NCI-H524 treated with DMSO at 0.1 percent for 48 hours (cell line): ENCODE data around the gene CDC42BPA.
"Not testable (repeated sequence)": the region's sequence is repeated elsewhere in the genome, so short reads cannot be mapped to it uniquely, and the experiment has no call there.

Experiments used
- DNase-seq: peaks from one replicate; lab custom pipeline; 2025; lab: John Stamatoyannopoulos, UW

Gene CDC42BPA

DNA sequence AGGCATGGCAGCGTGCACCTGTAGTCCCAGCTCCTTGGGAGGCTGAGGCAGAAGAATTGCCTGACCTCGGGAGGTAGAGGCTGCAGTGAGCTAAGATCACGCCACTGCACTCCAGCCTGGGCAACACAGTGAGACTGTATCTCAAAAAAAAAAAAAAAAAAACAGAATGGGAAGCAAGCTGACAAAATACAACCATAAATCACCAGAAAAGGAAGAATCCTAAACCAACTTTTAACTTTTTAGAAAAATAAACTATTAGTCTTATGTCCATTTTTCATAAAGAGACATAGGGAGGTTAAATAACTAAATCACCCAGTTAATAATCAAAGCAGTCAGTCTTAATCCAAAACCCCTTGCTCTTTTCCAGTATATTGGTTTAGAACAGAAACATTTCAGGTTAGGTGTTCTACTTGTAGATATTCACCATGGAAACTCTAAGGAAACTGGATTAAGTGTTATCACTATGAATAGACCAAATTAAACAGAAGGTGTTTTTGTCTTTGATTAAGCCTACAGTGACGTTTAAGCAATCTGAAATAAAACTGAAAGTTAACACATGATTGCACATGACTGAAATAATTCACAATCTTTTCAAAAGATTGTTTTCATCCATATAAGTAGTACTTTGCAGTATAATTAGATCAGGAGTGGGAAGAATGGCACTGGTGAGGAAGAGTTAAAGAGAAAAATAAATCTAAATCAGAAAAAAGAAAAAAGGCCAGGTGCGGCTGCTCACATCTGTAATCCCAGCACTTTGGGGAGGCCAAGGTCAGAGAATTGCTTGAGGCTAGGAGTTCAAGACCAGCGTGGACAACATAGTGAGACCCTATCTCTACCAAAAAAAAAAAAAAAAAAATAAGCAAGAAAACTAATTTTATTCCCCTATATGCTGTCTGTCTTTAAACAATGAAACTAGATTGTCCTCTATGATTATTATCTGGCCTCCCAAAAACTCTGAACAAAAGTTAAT lies 9.6 kb downstream of the CDC42BPA start:
- DNase-seq, result no peak

DNA sequence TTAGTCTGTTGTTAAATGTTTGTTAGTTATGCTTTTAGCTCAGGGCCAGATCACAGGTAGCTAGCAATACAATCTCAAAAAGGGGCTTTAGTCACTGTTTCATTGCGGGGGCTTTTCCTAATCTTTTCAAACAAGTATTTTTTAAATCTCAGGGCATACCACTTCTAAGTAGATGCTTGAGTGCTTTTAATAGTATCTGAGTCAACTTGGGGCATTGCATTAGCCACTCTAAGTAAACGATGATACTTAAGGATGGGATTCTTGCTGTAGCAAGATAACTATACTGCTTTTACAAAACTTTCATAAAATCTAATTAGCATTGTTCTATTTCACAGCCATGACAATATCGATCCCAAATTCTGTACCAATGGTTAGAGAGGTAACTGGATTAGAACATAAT lies 11.6 kb downstream of the CDC42BPA start:
- no peak for DNase-seq

DNA sequence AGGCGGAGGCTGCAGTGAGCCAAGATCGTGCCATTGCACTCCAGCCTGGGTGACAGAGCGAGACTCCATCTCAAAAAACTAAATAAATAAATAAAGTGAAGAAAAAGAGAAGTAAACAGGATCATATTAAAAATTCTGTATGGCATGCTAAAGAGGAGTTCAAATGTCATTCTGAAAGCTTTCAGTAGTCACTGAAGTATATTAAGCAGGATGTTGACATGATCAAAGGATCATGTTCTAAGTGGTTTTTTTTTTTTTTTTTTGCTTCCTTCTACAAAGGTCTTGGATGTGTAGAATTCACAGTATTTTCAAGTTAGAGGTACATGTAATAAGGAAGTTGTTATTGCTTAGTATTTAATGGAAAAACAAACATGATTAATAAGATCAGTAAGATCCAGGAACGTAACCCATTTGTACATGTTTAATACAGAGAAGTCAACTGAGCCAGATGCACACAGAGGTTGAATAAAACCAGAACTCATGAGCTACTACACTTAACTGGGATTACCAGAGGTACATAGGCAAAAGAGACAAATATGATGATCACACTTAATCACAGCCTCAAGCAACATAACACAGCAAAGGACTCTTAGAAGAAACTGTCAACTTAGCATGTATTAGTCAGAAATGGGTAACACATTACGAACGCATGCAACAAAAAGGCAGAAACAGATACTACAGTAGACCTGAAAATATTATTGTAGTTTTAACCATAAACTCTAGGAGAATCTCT lies 12.2 kb downstream of the CDC42BPA start:
- DNase-seq, result no peak

DNA sequence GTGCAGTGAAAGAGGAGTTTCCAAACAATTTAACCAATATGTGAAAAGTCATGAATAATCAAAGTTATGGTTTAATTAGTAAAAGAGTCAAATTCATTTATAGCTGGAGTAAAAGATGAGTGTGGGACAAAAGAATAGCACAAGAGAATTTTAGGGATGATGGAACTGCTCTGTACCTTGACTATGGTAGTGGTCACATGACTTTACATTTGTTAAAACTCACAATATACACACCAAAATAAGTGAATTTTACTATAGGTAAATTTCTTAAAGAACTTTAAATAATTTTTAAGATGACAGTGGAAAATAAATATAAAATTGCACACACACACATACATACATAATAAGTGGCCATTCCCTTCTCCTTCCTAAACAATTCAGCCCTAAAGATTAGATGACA lies 13.6 kb downstream of the CDC42BPA start:
- no peak for DNase-seq

DNA sequence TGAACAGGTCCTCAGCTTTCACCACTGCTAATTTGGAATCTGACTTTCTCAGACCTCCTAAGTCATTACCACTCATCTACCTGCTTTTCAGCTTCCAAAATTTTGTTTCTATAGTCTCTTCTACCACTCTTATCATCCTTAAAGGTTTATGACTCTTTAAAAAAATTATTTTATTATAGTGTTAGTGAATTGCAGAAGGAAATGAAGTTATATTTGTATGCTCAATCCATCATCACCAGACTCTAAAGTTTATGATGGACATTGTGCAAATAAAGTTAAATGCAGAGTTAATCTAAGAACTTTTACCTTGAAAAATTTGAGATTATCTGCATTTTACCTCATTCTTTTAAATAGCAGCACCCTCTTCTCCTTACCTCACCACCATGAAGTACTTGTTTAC lies 14.6 kb downstream of the CDC42BPA start:
- no peak for DNase-seq

DNA sequence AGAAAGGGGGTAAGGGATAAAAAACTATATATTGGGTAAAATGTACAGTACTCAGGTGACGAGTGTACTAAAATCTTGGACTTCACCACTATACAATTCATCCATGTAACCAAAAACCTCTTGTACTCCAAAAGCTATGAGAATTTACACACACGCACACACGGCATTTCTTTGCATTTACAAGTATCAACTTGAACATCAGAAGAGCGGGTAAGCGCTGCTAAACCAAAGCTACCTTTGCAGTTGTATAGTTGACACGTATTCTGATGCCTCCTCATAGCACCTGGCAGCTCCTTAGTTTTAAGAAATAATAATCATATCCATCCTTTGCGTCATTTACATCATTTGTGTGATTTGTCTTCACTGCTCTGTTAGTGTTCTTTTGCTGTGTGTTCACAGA lies 17.6 kb downstream of the CDC42BPA start:
- no peak for DNase-seq

DNA sequence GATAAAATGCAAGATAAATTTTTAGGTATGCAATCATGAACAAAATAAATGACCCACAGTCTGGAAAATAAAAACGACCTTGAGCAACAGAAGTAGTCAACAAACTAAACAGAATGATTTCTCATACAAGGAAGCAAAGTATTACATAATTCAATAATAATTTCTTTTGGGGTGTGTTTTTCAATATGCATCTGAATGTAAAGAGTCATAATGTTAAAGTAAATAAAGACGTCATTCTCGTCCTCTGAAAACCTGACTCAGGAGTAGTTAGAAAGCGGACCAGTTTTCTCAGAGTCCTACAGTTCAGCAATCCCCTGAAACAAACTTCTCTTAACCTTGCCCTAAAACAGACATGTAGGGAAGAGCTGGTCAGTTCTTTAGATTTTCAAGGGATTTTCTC lies 18.6 kb downstream of the CDC42BPA start:
- DNase-seq, result no peak

DNA sequence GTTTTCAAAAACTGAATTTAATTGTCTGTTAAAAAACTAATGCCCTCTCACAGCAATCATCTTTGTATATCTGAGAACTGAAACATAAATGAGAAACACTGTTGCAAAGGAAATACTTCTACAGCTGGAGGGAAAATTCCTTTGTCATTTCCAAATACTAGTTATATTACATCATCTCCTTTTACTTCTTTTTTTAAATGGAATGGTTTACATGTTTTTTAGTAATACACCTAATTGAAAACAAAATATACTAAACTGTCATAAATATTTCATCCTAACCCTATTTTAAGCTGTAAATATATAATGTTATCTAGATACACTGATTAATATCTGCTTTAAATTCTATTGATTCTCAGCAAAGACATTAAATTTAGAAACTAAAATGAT lies 19.1 kb downstream of the CDC42BPA start:
- no peak for DNase-seq

DNA sequence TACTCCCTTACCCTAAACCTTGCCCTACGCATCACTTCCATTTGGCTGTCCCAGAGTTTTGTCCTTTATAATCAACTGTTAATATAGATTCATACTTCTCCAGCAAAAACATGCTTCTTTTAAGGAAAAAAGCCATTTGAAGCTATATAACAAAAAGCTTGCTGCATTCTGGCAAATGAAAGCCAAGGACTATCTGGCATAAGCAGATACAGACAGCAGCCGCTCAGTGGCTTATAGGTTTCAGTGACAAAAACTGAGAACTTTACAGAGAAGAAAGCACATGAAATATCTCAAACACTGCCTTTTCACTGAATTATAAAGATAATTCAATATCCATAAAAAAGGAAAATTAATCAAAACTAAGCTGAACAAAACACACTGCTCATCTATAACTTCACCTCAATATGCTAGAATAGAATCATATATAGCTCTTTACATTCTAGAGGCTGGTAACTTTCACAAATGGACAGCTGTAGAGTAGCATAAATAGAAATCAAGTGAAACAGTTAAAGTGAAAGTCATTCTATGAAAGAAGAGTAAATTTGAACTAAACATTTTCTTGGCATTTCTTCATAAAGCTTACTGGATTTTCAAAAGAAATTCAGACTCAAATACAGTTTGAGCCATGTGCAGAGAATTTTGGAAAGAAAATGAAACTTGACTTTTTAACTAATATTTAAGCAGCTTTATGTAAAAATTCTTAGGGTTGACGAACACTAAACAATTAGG lies 19.6 kb downstream of the CDC42BPA start:
- DNase-seq, result no peak

DNA sequence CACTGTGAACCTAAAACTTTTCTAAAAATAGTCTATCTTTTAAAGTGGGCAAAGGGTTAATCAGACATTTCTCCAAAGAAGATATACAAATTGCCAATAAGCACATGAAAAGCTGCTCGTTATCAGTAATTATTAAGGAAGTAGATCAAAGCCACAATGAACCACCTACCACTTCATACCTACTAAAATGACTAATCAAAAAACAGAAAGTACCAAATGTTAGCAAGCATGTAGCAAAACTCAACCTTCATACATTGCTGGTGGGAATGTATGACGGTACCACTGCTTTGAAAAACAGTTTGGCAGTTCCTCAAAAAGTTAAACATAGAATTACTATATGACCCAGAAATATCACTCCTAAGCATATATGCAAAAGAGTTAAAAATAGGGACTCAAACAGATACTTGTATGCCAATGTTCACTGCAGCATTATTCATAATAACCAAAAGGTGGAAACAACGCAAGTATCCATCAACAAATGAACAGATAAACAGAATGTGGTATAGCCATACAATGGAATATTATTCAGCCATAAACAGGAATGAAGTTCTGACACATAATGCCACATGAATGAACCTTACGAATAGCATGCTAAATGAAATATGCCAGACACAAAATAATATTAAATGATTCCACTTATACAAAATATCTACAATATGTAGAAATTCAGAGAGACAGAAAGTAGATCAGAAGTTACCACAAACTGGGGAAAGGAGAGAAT lies 21.1 kb downstream of the CDC42BPA start:
- no peak for DNase-seq

DNA sequence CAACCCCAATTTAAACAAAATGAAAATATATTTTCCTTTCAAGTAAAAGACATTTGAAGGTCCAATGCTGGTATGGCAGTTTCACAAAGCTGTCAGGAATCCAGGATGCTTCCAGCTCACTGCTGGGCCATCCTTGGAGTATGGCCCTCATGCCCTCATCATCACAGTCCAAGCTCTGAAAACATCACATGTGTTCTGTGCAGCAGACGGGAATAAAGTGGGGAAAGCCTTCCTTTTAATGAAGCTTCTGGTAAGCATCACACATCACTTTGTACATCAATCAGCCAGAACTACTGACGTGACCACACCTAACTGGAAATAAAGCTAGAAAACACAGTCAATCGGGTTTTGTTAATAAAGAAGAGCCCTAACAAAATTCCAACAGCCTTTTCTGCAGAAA lies 22.7 kb downstream of the CDC42BPA start:
- no peak for DNase-seq

DNA sequence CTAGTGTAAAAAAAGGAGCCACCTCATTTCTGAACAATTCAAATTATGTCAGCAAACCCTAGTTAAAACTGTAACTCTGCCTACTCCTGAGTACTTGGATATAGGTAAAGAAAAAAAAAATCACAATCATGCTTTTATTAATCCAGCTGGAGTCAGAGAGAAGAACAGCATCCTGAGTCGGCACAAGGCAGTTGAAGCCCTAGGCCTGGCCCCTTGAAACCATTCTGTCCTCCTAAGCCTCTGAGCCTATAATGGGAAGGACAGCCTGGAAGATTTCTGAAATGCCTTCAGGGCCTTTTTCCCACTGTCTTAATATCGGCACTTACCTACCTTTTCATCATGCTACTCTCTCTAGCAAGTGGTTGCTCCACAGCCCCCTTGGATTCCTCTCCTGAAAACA lies 32.5 kb downstream of the CDC42BPA start:
- no peak for DNase-seq

DNA sequence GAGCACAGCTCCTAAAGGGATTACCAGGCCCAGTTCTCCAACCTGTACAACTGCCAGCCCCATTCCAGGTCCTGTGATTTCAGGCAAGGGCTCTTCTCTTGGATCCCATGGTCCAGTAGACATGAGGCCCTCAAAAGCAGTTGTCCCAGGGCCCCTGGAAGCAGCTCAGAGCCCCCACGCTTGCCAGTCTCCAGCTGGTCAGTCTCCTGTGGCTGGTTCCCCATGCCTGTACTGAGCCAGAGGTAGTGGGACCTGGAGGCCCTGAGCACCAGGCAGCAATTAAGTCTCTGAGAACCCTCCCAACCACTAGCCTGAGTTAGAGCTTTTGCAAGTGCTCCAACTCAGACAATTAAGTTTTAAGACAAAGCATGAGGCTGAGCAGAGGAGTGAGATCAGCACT lies 36.9 kb downstream of the CDC42BPA start:
- no peak for DNase-seq

DNA sequence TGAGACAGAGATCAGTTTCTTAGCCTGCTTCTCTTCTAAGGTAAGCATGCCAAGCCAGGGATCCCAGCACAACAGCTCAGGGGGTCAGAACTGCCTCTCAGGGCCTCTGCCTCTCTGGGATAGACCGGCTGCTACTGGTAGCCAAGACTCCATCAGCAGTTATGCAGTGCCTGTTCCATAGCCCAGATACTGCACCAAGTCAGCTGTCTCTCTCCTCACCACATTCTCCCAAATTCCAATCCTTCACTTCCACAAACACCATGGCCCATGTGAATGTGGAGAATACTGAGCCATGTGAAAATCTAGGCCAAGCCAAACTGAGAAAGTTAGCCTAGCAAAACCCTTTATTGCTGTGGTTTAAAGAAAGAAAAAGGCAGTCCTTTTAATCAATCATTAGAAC lies 37.5 kb downstream of the CDC42BPA start:
- DNase-seq, result no peak

DNA sequence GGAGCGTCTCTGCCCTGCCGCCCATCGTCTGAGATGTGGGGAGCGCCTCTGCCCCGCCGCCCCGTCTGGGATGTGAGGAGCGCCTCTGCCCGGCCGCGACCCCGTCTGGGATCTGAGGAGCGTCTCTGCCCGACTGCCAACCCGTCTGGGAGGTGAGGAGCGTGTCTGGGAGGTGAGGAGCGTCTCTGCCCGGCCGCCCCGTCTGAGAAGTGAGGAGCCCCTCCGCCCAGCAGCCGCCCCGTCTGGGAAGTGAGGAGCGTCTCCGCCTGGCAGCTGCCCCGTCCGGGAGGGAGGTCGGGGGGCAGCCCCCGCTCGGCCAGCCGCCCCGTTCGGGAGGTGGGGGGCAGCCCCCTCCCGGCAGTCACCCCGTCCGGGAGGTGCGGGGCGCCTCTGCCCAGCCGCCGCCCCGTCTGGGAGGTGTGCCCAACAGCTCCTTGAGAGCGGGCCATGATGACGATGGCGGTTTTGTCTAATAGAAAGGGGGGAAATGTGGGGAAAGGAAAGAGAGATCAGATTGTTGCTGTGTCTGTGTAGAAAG lies 42.1 kb downstream of the CDC42BPA start:
- not testable (repeated sequence) for DNase-seq

DNA sequence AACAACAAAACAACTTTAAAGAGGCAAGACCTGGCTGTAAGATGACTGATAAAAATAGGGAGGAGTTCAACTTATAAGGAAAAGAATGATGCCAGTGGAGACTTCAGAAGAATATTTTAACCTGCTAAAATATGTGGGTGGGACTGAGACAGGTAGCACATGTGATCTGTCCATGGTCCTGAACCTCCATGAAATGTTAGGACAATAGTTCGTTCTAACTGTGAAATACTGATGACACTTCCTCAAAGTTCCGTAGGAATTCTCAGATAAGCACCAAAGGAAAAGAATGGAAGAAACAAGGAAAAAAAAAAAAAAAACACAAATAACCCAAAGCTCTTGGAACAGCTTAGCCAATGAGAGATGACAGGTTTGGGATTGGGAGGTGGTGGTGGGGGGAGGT lies 44.7 kb downstream of the CDC42BPA start:
- no peak for DNase-seq

DNA sequence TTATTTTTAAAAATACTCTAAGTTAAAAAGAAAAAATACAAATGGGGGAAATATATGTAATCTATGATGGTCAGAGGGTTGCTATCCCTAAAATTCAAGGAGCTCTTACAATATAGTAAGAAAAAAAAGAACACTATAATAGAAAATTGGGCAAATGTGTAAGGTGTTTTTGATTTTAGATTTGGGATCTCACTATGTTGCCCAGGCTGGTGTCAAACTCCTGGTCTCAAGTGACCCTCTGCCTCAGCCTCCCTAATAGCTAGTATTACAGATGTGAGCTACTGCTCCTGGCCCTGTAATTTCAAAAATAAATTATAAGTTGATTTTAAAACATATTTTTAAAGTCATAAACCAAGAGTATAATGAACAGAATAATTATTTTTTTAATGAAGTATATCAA lies 45.9 kb downstream of the CDC42BPA start:
- no peak for DNase-seq

DNA sequence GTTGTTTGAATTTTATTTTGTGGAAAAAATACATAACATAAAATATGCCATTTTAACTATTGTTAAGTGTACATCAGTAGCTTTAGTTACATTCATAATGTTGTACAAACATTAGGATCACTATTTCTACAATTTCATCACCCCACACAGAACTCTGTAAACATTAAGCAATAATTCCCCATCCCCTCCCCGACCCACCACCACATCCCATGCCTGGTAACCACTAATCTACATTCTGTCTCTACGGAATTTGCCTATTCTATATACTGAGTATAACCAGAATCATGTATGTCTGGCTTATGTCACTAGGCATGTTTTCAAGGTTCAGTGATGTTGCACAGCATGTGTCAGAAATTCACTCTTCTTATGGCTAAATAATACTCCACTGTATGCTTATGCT lies 47.7 kb downstream of the CDC42BPA start:
- no peak for DNase-seq

DNA sequence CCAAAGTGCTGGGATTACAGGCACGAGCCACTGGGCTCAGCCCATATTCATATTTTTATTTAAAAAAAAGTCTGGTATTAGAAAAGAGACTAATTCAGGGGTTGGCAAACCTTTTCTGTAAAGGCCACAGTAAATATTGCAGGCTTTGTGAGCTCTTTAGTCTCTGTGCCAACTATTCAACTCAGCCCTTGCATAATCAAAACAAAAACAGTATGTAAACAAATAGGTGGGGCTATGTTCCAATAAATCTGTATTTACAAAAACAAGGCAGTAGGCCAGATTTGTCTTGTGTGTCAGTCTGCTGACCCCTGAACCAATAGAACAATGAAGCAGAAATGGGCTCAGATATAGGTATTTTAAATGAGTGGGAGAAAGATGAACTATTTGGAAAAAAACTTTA lies 49.3 kb downstream of the CDC42BPA start:
- DNase-seq, result no peak

DNA sequence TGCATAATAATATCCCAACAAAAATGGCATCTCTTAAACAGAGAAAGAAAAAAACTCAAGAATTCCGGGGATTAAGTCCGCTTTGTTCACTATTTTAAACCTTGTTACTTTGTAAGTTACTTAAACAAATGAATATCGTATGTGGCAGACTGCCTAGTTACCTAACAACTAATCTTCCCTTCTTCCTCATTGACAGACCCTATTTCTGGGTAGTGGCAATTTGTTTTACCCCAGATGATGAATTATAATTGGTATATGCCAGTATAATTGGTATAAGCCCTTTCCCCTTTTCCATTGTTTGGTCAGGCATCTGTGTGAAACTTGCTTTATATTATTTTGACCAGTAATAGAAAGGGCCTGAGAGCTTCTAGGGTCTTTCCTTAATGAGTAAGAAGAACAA lies 52.4 kb downstream of the CDC42BPA start:
- no peak for DNase-seq

DNA sequence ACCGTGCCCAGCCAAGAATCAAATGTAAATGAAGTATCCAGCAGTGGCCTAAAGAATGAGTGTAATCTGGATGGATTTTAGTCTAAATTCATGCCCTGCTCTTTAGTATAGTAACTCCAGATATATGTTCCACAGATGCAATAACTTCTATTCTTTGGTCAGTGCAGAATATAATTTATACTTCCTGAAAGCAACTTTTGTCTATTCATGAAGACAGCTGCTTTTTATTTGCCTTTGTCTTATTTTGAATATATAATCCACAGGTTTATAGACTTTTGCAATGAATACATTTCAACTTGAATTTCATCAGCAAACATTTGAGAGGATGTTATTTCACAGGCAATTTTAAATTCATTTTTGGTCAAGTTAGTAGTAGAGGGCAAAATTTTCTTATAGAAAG lies 54.4 kb downstream of the CDC42BPA start:
- no peak for DNase-seq

DNA sequence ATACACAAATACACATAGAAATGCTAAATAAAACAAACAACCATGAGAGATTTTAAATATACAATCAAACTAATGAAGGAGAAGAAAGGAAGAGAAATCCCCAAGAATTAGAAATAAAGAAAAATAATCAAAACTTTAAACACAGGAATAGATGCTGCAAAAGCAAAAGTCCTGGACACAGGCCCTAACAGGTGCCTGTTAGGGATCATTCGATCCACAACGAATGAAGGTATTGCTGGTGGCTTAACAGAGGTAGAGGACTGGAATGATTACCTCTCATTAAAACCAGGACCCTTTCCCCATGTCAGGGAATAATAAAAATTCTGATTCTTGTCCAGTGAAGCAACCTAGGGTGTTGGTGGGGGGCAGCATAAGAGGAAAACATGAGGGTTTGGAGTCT lies 56.8 kb downstream of the CDC42BPA start:
- no peak for DNase-seq
